HK-2 (cell line): ENCODE data around the gene PILRA.
A peak's percentile ranks its signal among the peaks of the same experiment; 100 is the strongest.
"Not testable (repeated sequence)": the region's sequence is repeated elsewhere in the genome, so short reads cannot be mapped to it uniquely, and the experiment has no call there.

Experiments
- DNase-seq: peaks from one replicate; pipeline ENCODE4 v3.0.0-alpha.2; 2018; ENCODE audit not compliant: unreplicated experiment

The PILRA gene

DNA sequence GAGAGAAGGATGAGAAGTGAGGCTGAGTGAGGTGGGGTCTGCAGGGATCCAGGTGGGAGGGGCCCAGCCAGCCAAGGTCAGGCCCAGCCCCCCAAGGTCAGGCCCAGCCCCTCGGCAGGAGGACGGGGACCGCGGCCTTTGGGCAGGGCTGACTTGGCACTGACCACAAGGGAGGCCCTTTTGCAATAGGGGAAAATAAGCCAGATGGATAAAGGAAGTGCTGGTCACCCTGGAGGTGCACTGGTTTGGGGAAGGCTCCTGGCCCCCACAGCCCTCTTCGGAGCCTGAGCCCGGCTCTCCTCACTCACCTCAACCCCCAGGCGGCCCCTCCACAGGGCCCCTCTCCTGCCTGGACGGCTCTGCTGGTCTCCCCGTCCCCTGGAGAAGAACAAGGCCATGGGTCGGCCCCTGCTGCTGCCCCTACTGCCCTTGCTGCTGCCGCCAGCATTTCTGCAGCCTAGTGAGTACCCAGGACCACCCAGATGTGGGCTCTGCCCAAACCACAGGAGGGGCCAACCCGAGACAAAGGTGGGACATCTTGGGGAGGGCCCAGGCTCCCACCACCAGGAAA lies at the start of gene PILRA:
PILRA (plus strand) TSS at position 227 of the 571 bp plus-strand sequence; CDS start at position 397, 170 bp downstream.
- no peak for DNase-seq

DNA sequence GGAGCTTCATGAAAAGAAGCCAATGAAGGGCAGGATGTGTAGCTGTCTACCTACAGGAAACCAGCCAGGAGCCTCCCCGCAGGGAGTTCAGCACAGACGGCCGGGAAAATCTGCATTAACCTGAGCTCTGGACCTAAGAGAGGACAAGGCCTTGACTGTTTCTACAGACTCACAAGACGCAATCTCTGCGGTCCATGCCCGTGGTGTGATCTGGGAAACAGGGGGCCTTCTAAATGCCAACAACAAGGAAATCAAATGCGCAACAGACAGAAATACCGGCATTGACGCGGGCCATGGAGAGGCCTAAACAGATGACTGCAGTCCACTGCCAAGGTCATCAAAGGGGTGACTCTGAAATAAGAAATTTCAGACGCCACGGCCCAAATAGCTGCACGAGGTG lies 49.1 kb upstream of the PILRA start:
- DNase-seq, result not testable (repeated sequence)

DNA sequence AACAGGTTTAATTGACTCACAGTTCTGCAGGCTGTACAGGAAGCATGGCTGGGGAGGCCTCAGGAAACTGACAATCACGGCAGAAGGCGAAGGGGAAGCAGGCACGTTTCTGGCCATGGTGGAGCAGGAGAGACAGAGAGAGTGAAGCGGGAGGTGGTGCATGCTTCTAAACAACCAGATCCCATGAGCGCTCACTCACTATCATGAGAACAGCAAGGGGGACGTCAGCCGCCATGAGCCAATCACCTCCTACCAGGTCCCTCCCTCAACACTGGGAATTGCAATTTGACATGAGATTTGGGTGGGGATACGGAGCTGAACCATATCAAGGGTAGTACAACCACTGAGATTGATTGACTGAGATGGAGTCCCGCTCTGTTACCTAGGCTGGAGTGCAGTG lies 47.6 kb upstream of the PILRA start:
- DNase-seq, result not testable (repeated sequence)

DNA sequence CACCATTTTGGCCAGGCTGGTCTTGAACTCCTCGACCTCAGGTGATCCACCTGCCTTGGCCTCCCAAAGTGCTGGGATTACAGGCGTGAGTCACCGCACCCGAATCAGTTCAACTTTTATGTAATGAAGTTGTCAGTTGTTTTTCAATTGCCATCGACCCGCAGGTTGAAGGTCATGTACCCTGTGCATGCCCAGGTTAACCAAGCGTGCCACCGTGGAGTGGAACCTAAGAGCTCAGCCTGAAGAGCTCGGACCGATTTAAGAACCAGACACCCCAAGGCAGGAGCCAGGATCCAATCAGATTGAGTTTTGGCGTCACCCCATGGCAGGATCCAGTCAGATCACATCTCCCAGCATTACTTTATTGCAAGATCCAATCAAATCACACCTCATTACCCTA lies 46.4 kb upstream of the PILRA start:
- DNase-seq, result not testable (repeated sequence)

DNA sequence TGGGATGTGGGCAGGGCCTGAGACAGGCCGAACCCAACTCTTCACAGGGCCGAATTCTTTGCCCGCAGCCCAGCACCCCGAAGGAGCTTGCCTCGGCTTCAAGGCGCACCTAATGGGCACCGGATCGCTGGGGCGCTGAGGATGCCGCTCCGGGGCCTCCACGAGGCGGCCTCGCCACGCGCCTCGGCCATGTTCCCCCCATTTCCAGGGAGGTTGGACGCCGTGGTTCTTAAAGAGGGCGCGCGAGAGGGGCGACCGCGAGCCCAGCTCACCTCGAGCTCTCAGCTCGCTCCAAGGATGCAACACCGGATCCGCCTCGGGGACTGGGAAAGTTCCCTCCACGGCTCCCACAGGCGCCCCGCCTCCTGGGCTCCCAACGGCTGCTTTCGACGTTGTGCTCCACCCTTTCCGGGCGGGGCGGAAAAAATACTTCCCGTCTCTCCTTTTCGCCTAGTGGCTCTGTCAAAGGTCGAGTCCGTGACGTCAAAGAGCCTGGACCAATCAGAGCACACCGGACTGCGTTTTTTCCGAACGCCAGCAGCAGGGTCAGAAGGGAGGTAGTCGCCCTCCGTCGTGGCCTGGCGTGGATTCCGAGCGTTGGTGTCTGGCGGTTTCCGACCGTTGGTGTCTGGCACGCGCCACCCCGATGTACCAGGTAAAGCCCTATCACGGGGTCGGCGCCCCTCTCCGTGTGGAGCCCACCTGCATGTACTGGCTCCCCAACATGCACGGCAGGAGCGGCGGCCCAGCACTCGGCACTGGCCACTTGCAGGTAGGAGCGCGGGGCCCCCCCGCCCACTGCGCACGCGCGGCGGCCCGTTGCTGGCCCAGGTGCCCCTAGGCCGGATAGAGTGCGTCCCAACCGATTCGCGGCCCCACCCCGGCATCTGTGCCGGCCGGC lies 37.5 kb upstream of the PILRA start:
- DNase-seq, result peak; percentile 93

DNA sequence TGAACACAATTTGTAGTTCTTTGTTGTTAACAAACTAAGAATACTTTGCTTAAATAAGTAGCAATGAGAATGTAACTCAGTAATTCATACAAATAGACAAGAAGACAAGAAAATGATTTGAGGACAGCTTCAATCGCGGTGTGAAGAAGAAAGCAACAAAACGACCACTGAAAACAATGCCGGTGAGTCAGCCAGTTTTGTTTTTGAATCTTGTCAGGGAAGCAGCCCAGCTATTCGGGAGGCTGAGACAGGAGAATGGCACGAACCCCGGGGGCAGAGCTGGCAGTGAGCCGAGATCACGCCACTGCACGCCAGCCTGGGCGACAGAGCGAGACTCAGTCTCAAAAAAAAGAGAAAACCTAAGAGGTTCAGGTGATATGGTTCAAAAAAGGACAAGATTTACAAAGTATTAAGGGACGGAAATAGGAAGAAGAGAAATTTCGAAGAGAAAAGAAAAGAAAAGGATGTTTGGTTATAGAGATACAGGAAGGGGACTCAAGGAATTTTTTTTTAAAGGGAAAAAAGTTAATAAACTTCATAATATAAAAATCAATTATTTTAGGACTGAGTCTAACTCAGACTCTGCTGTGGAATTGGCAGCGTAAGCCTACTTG lies 35.1 kb upstream of the PILRA start:
- DNase-seq, result peak; percentile 59

DNA sequence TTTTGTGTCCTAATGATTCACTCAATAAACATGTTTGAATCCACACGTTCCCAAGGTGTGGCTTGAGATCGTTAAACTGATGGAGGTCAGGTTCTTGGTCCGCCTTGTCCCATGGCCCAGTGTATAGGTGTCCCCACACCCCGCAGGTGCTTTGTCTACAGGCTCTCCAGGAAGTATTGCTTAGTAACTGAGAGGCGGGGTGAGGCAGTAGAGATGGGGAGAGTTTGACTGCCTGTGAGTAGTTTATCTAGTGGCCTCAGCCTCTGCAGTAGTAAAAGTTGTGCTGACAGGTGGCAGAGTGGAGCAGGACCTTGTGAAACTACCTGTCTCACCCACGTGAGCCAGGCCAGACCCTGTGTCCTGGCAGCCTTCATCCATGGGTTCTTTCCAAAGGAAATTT lies 32.0 kb upstream of the PILRA start:
- not testable (repeated sequence) for DNase-seq

DNA sequence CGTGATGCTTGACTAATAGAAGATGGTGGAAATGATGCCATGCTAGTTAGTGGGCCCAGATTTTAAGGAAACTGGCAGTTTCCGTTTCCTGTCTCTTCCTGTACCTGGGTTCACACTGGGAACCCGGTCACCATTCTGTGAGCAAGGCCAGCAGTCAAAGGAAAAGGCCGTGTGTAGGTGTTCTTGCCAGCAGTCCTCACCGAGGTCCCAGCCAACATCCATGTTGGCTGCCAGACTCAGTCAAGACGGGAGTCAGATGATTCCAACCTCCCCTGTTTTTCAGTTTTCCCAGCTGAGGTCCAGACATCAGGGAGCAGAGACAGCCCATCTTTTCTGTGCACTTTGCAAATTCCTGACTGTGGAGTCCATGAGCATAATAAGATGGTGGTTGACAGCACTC lies 30.5 kb upstream of the PILRA start:
- DNase-seq, result no peak

DNA sequence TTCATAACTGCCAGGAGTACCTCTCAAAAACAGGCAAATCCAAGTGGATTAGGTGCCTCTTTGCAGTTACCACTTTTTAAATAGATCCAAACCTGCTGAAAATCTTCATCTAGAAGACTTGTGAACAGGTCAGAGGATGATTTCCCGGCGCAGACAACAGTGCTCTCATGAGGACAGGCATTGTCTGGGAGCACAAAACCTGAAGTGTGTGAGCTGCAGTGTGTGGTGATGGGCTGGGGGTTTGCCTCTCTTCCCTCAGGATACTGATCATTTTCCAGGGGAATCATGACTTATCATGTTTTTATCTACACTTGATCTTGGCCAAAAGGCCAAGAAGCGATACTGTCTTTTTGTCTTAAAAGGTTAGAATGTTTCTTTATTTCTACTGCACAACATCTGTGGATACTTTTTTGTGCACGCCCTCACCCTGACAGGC lies 29.1 kb upstream of the PILRA start:
- DNase-seq, result not testable (repeated sequence)

DNA sequence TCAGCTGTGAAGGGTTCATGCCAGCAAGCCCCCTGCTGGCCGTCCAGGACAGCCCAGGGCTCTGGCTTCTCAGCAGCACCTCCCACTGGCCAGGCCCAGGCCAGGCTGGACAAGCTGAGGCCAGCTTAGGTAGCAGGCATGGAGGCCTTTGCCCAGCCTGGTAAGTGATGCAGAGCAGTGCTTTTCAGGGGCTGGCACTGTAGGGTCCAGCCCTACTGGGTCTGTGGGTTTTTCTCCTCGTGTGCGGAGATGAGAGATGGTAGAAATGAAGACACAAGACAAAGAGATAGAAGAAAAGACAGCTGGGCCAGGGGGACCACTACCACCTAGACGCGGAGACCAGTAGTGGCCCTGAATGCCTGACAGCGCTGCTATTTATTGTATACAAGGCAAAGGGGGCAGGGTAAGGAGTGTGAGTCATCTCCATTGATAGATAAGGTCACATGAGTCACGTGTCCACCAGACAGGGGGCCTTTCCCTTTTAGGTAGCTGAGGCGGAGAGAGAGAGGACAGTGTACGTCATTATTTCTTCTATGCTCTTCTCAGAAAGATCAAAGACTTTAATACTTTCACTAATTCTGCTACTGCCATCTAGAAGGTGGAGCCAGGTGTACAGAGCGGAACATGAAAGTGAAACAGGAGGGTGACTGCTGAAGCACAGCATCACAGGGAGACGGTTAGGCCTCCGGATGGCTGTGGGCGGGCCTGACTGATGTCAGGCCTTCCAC lies 28.6 kb upstream of the PILRA start:
- DNase-seq, result not testable (repeated sequence)

DNA sequence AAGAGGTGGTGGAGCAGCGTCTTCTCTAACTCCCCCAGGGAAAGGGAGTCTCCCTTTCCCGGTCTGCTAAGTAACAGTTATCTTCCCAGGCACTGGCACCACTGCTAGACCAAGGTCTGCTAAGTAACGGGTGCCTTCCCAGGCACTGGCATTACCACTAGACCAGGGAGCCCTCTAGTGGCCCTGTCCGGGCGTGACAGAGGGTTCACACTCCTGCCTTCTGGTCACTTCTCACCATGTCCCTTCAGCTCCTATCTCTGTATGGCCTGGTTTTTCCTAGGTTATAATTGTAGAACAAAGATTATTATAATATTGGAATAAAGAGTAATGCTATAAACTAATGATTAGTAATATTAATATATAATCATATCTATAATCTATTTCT lies 28.0 kb upstream of the PILRA start:
- not testable (repeated sequence) for DNase-seq

DNA sequence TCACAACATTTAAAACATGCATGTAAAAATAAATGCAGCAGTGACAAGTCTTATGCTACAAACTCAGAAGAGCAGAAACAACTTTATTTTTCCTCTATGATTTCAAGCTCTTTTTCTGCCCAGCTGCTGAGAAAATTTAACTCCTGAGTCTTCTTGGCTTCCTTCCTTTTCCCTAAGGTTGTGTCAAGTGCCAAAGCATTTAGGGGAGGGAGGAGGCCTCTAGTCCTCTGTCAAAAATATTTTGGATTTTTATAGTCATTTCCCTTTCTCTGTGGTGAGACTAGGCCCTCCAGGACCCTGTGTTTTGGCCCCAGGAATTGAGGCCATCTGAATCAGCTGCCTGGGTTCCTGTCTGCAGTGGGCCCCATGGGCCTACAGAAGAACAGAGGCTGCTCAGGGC lies 26.4 kb upstream of the PILRA start:
- no peak for DNase-seq

DNA sequence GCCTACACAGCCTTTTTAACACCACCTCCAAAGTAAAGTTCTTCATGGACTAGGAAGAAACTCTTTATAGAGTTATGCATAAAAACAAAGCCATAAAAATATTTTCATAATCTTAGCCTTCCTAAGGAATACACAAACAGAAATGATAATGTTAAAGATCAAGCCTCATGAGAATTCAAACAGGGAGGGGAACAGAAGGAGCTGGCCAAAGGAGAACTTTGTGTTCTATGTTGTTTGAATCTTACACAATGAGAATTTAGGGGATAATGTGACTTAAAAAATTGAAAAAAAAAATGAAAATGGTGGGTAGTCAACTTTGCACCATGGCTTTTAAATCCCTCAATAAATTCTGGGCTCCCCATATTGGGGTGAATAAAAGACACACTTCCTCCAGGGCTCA lies 24.5 kb upstream of the PILRA start:
- no peak for DNase-seq

DNA sequence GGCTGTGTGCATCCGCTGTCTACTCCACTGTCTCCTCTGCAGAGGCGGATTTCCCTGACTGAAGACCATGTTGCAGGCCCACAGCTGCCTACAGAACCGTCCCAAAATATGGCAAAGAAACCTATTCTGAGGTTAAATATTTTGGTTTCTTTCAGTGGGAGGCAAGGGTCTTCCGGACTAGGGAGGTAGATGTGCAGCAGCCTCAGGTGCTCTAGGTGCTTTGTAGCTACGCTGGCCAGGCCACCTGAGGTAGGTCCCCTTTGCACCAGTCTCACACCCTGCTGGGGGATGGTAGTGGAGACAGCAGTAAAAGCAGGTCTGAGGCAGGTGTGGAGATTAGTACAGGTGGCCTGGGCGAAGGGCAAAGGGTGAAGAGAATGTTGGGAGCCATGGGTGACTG lies 23.5 kb upstream of the PILRA start:
- DNase-seq, result no peak

DNA sequence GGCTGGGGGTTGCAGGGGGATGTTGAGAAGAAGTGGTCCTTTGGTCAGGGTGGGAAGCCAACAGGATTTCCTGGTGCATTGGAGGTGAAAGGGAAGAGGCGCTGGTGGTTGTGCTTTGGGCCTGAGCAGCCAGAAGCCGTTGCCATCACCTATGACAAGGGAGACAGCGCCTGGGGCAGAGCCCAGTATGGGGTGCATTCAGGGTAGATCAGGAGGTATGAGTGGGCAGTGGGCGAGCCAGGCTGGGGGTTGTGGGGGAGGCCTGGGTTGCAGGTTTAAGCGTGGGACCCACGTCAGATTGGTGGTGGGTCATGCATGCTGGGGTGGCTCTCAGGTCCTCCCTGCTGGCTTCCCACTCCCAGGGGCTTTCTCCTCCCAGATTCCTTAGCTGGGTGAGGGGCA lies 21.6 kb upstream of the PILRA start:
- no peak for DNase-seq

DNA sequence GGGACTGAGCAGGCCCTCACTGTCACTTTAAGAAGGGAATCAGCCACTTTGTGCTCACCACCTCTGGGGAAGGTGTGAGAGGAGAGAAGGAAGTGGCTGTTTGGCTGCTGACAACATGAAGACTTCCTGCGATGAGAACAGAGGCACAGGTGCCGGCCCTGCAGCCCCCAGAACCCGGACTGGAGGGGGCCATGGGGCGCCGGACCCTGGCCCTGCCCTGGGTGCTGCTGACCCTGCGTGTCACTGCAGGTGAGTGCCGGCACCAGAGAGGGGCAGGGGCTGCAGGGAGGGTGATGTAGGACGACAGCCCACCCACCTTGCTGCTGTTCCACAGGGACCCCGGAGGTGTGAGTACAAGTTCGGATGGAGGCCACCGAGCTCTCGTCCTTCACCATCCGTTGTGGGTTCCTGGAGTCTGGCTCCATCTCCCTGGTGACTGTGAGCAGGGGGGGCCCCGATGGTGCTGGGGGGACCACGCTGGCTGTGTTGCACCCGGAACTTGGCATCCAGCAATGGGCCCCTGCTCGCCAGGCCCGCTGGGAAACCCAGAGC lies 21.0 kb upstream of the PILRA start:
- DNase-seq, result not testable (repeated sequence)

DNA sequence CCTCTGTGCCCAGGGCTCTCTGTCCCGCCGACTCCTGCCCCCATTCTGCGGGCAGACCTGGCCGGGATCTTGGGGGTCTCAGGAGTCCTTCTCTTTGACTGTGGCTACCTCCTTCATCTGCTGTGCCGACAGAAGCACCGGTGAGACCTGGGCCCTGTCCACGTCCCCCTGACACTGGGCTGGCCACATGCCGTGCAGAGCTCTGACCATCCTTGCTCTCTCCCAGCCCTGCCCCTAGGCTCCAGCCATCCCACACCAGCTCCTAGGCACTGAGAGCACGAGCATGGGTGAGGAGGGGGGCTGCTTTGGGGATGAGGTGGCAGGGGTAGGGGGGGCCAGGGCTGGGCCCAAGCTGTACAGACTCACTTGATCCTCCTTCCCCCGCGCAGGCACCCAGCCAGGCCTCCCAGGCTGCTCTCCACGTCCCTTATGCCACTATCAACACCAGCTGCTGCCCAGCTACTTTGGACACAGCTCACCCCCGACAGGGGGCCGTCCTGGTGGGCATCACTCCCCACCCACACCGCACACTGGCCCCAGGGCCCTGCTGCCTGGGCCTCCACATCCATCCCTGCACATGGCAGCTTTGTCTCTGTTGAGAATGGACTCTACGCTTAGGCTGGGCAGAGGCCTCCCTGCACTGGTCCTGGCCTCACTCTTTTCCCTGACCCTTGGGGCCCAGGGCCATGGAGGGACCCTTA lies 20.2 kb upstream of the PILRA start:
- no peak for DNase-seq

DNA sequence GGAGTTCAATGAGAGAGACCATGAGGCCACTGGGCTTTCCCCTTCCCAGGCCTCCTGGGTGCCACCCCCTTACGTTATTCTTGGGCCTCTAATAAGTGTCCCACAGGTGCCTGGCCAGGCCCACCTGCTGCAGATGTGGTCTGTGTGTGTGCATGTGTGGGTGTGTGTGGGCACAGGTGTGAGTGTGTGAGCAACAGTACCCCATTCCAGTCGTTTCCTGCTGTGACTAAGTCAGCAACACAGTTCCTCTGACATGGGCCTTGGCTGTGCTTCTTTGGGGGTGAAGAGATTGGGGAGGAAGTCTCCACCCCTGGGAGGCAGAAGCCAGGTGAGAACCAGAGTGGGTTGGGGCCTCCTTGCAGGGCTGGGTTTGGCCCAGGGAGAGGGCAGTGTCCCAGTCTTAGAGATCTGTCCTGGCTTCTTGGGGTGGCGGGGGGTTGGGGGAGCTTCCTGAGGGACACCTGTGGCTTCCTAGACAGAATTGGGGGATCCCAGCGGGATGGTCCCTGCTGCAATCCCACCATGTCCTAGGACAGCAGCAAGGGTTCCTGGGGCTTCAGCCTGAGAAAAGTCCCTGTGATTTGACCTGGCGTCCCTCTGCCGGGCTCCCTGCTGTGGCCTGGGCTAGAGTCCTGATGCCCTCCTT lies 19.5 kb upstream of the PILRA start:
- DNase-seq, result no peak

DNA sequence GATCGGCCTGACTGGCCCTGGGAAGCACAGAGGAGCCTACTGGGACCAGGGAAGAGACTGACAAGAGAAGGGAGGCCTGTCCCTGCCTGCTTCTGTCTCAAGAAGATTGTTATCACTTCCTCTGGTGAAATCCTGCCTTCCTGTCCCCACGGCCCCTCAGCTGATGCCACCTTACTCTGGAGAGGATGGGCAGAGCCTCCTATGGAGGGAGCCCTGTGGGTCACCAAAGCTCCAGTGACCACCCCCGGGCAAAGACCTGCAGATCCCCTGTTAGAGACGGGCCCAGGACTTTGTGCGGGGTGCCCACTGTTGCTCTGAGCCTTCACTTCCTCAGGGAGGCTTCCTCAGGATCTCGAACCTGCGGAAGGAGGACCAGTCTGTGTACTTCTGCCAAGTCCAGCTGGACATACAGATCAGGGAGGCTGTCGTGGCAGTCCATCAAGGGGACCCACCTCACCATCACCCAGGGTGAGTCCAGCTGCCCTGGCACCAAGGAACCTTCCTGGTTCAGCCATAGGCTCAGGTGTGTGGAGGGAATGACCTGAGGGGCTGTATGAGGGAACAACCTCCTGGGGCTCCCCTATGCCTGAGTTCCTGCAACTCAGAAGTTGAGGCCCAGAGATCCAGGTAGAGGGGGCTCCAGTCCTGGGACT lies 16.7 kb upstream of the PILRA start:
- no peak for DNase-seq

DNA sequence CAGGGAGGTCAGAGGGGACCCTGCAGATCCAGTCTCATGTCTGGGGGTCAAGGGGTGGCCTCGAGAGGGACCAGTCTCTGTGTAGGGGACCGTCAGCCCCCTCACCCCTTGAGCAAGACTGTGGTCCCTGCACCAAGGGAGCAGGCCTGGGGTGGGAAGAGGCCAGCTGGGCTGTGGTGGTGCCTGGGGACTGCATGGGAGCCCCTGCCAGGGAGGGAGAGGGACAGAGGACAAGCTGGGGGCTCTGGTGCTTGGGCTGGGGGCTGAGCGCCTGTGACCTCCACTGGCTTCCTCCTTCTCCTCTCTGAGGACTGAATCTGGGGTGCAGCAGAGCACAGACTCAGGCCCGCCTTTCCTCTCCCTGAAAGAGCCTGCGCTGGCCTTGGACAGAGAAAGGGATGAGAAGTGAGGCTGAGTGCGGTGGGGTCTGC lies 16.1 kb upstream of the PILRA start:
- no peak for DNase-seq
